OCI-LY7 (cell line): Measurements from ENCODE around the gene SCD. TPM values are rescaled to one million over a fixed set of nuclear protein-coding genes. Genes with fewer than 3 reads are reported as not detected.

Experiments
- BruUV-seq: library from RNA; stranded (reverse); fragments of 400-500 nt; replicated peaks from 2 replicates; lab custom pipeline; 2021; lab: Mats Ljungman, UMichigan
- CTCF ChIA-PET: fragments of 300-600 bp; sonication (Branson Sonifier 250); formaldehyde crosslinking; loops from one replicate; lab custom pipeline; 2022; ENCODE audit warnings: antibody characterized with exemption; ENCODE audit not compliant: unreplicated experiment; lab: Charles Lee
- POLR2A ChIA-PET: fragments of 300-600 bp; sonication (Branson Sonifier 250); formaldehyde crosslinking; loops from one replicate; lab custom pipeline; 2022; ENCODE audit warnings: antibody characterized with exemption; lab: Charles Lee
- DNase-seq: peaks from one replicate; pipeline ENCODE4 v3.0.0-alpha.2; 2015; ENCODE audit warnings: low spot score
- H2AFZ ChIP-seq: fragments of 200-600 bp; sonication (generic), shearing (Covaris generic); 2 replicates; pipeline ENCODE4 v1.6.1; 2014; ENCODE audit warnings: mild to moderate bottlenecking, antibody characterized with exemption, low read length, moderate library complexity
- H3K27ac ChIP-seq: fragments of 200-600 bp; sonication (generic); 2 replicates; pipeline ENCODE4 v1.5.1; 2014; ENCODE audit warnings: mixed run types, low read depth, mild to moderate bottlenecking, moderate library complexity, low read length, inconsistent platforms; ENCODE audit not compliant: poor library complexity, severe bottlenecking
- H3K36me3 ChIP-seq: fragments of 200-600 bp; sonication (generic); 2 replicates; pipeline ENCODE4 v1.6.1; 2014; ENCODE audit warnings: mild to moderate bottlenecking, antibody characterized with exemption, low read length, moderate library complexity, mixed read lengths; ENCODE audit not compliant: insufficient read depth
- H3K4me1 ChIP-seq: fragments of 200-600 bp; sonication (generic); 2 replicates; pipeline ENCODE4 v1.5.1; 2014; ENCODE audit warnings: mild to moderate bottlenecking, low read length; ENCODE audit not compliant: insufficient read depth, poor library complexity, severe bottlenecking
- H3K4me2 ChIP-seq: fragments of 200-600 bp; sonication (generic); 2 replicates; pipeline ENCODE4 v1.6.1; 2014; ENCODE audit warnings: mild to moderate bottlenecking, low read length
- H3K4me3 ChIP-seq: fragments of 200-600 bp; sonication (generic); 2 replicates; pipeline ENCODE4 v1.5.1; 2014; ENCODE audit warnings: mild to moderate bottlenecking, low read depth, low read length; ENCODE audit not compliant: poor library complexity, severe bottlenecking
- H3K79me2 ChIP-seq: fragments of 200-600 bp; sonication (generic); 2 replicates; pipeline ENCODE4 v1.6.1; 2016; ENCODE audit warnings: low read depth, mild to moderate bottlenecking, low read length, moderate library complexity, mixed read lengths; ENCODE audit not compliant: insufficient read depth
- H3K9me2 ChIP-seq: fragments of 200-600 bp; sonication (generic); 2 replicates; pipeline ENCODE4 v1.6.1; 2016; ENCODE audit warnings: mild to moderate bottlenecking, low read length, mixed read lengths; ENCODE audit not compliant: insufficient read depth
- H3K9me3 ChIP-seq: fragments of 200-600 bp; sonication (generic); 2 replicates; pipeline ENCODE4 v1.6.1; 2014; ENCODE audit warnings: mild to moderate bottlenecking, mixed run types, low read length, mixed read lengths
- H4K20me1 ChIP-seq: fragments of 200-600 bp; sonication (generic); 2 replicates; pipeline ENCODE4 v1.6.1; 2014; ENCODE audit warnings: mild to moderate bottlenecking, antibody characterized with exemption, low read length, moderate library complexity, mixed read lengths; ENCODE audit not compliant: insufficient read depth
- EZH2phosphoT487 ChIP-seq: fragments of 200-600 bp; sonication (generic); IDR thresholded peaks from 2 replicates; pipeline ENCODE4 v1.6.1; 2018; ENCODE audit warnings: low read depth, borderline replicate concordance, mild to moderate bottlenecking, mixed run types, antibody characterized with exemption, low read length, moderate library complexity, mixed read lengths
- intact Hi-C: fragments of 100-400 bp; cut with micrococcal nuclease; formaldehyde crosslinking; loops from one replicate; pipeline ENCODE4 v1.10.0; 2022; ENCODE audit not compliant: unreplicated experiment
- total RNA-seq, 2 experiments: library from RNA; depleted of rRNA in 1 of 2; stranded (reverse); fragments of >200 nt in 1 of 2; shearing (Covaris generic) in 1 of 2; gene quantifications; 2 replicates each; pipeline ENCODE4 v1.2.3, GENCODE V29; 2014 to 2022
- TF ChIP-seq, protein P1 (sequence below): fragments of 200-600 bp; sonication (generic); conservative IDR thresholded peaks from 2 replicates; pipeline ENCODE4 v1.5.1; 2014; ENCODE audit warnings: mild to moderate bottlenecking, antibody characterized with exemption, low read length, moderate library complexity, mixed read lengths

The SCD gene
- total RNA-seq, 2 experiments from 2014 or later = 76.8 to 327 TPM

DNA sequence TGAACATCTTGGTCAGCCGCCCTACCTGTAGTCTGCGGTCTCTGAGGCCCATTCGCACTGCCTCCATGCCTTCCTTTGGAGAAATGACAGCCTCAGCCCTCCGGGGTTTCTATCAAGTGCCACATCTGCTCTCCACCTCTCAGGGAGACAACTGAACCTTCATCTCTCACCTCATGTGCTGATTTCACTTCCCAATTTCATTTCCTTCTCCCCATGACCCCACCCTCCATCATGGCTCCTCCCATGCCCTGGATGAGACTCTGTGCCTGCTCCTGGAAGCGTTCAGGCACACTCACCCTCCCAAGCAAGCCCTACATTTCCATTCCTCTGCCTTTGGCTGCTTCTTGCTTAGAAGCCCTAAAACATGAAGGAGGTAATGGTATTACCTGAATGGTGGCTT is 7.8 kb upstream of the SCD start:
- DNase-seq = peak; percentile 74
- CTCF ChIA-PET = interaction anchor here (0.6 to 1.0 kb wide), 3 partner anchors 10 to 93 kb away, joined by 3 to 4 read pairs (median 3); no protein-coding TSS in a partner anchor
- Histone ChIP-seq H3K27ac (peak overlapping the region; percentile 59), H3K79me2 (no peaks in the 10 kb centered on the region), H2AFZ (peak overlapping the region; percentile 74; the same call in 1 of the 2 replicates), H3K4me2 (peak overlapping the region; percentile 69), H3K4me1 (peaks cover 29% of the 10 kb centered on the region), H4K20me1 (no peaks in the 10 kb centered on the region), H3K9me2 (no peaks in the 10 kb centered on the region), H3K4me3 (peak overlapping the region; percentile 24), H3K36me3 (no peaks in the 10 kb centered on the region), H3K9me3 (no peaks in the 10 kb centered on the region)
- no peak for TF ChIP-seq EZH2phosphoT487
- TF ChIP-seq, protein P1, sequence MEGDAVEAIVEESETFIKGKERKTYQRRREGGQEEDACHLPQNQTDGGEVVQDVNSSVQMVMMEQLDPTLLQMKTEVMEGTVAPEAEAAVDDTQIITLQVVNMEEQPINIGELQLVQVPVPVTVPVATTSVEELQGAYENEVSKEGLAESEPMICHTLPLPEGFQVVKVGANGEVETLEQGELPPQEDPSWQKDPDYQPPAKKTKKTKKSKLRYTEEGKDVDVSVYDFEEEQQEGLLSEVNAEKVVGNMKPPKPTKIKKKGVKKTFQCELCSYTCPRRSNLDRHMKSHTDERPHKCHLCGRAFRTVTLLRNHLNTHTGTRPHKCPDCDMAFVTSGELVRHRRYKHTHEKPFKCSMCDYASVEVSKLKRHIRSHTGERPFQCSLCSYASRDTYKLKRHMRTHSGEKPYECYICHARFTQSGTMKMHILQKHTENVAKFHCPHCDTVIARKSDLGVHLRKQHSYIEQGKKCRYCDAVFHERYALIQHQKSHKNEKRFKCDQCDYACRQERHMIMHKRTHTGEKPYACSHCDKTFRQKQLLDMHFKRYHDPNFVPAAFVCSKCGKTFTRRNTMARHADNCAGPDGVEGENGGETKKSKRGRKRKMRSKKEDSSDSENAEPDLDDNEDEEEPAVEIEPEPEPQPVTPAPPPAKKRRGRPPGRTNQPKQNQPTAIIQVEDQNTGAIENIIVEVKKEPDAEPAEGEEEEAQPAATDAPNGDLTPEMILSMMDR = no peak
- intact Hi-C loops = loop anchor here (5.0 to 10.0 kb wide), 2 partner anchors 33 to 536 kb away; no protein-coding TSS in a partner anchor
- POLR2A ChIA-PET = interaction anchor here (0.6 to 1.7 kb wide), 7 partner anchors 10 to 294 kb away, joined by 3 to 5 read pairs (median 4); no protein-coding TSS in a partner anchor
- BruUV-seq = no TSS peak

DNA sequence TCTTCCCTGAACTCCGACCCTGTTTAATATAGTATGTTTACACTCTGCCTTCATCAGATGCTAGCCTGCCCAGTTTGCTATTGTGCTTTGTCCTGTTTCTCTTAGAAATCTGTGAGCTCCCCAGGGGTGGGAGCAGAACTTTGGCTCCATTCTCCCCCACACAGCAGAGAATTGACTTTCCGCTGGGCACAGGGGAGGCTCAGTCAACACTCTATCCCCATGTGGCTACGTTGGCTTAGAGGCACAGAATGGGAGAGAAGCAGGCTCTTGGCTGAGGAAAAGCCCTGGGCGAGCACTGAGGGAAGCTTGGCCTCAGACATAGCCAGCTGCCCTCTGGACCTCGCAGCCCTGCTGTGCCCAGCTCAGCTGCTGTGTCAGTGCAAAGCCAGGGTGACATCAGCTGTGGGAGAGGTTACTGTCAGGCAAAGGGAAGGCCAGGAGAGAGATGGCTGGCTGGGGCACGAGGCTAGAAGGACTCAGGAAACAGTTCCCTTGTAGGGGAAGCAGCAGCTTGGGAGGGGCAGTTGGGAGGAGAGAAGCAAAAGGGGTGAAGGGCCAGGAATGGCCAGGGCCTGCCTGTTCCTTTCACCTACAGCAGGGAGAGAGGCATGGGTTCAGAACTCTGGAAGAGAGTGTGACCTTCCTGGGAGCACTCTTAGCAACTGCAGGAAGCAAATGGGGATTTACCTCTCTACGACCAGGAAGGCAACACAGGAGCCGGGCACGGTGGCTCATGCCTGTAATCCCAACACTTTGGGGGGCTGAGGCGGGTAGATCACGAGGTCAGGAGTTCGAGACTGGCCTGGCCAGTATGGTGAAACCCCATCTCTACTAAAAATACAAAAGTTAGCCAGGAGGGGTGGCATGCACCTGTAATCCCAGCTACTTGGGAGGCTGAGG is 5.8 kb upstream of the SCD start:
- POLR2A ChIA-PET = no interaction called here
- no peak overlapping the region for H3K4me2 ChIP-seq
- CTCF ChIA-PET = no interaction called here

More for the DNA sequence above, 5.8 kb upstream of the SCD start:
- no TSS peak for BruUV-seq
- peaks cover 48% of the 10 kb centered on the region for H3K4me1 ChIP-seq
- H3K9me2 ChIP-seq = no peaks in the 10 kb centered on the region
- H3K36me3 ChIP-seq = no peaks in the 10 kb centered on the region
- H3K4me3 ChIP-seq = no peak overlapping the region
- no peaks in the 10 kb centered on the region for H3K9me3 ChIP-seq
- H3K79me2 ChIP-seq = peaks cover 7% of the 10 kb centered on the region; the same call in 1 of the 2 replicates
- TF ChIP-seq EZH2phosphoT487 = no peak
- TF ChIP-seq, protein P1 = no peak
- no peaks in the 10 kb centered on the region for H4K20me1 ChIP-seq
- H3K27ac ChIP-seq = no peak overlapping the region
- intact Hi-C loops = no loop called here
- no peak for DNase-seq
- peak overlapping the region; percentile 14 for H2AFZ ChIP-seq
